LNCAP (cell line): ENCODE results near the gene CA5A.

Experiments used
- CTCF ChIP-seq: fragments of 450-650 bp; IDR thresholded peaks from 2 replicates; pipeline ENCODE4 v1.5.1; 2017; ENCODE audit warnings: mild to moderate bottlenecking

Gene CA5A

GRCh38 chr16:87838643-87839541, 97.4 kb downstream of the CA5A start:
- TF ChIP-seq CTCF = no peak
